A673 (cell line): ENCODE results near the gene TBC1D16. TPM values are rescaled to one million over a fixed set of nuclear protein-coding genes. Genes with fewer than 3 reads are reported as not detected.

Experiments
- BruUV-seq: library from RNA; stranded (reverse); fragments of 400-500 nt; replicated peaks from 2 replicates; lab custom pipeline; 2021; lab: Mats Ljungman, UMichigan
- CTCF ChIA-PET: fragments of 300-600 bp; sonication (Branson Sonifier 250); formaldehyde crosslinking; loops from one replicate; lab custom pipeline; 2022; ENCODE audit warnings: antibody characterized with exemption; lab: Charles Lee
- POLR2A ChIA-PET: fragments of 300-600 bp; sonication (Branson Sonifier 250); formaldehyde crosslinking; loops from one replicate; lab custom pipeline; 2022; ENCODE audit warnings: antibody characterized with exemption; ENCODE audit not compliant: low non-redundant PET; lab: Charles Lee
- DNase-seq: peaks from one replicate; pipeline ENCODE4 v3.0.0-alpha.2; 2015; ENCODE audit warnings: low spot score
- H3K27ac ChIP-seq: fragments of 200-600 bp; sonication (generic); 2 replicates; pipeline ENCODE4 v1.5.1; 2016; ENCODE audit warnings: mixed run types, low read depth, mild to moderate bottlenecking, mixed read lengths, antibody characterized with exemption, low read length; ENCODE audit not compliant: poor library complexity, severe bottlenecking
- H3K27me3 ChIP-seq: fragments of 200-600 bp; sonication (generic); replicated peaks from 2 replicates; pipeline ENCODE4 v1.6.1; 2017; ENCODE audit warnings: mixed run types, low read depth, mild to moderate bottlenecking, mixed read lengths, antibody characterized with exemption, low read length; ENCODE audit not compliant: insufficient read depth, poor library complexity
- H3K36me3 ChIP-seq: fragments of 200-600 bp; sonication (generic); 2 replicates; pipeline ENCODE4 v1.6.1; 2016; ENCODE audit warnings: mixed run types, mild to moderate bottlenecking, mixed read lengths, antibody characterized with exemption, low read length; ENCODE audit not compliant: insufficient read depth, poor library complexity, severe bottlenecking
- H3K4me1 ChIP-seq: fragments of 200-600 bp; sonication (generic); 2 replicates; pipeline ENCODE4 v1.6.1; 2017; ENCODE audit warnings: mixed run types, mild to moderate bottlenecking, mixed read lengths, antibody characterized with exemption, low read length; ENCODE audit not compliant: insufficient read depth, poor library complexity, severe bottlenecking
- H3K4me3 ChIP-seq: fragments of 200-600 bp; sonication (generic); 2 replicates; pipeline ENCODE4 v1.5.1; 2016; ENCODE audit warnings: low read depth, mixed run types, mild to moderate bottlenecking, mixed read lengths, low read length; ENCODE audit not compliant: poor library complexity, severe bottlenecking
- H3K9me3 ChIP-seq: fragments of 200-600 bp; sonication (generic); 2 replicates; pipeline ENCODE4 v1.6.1; 2016; ENCODE audit warnings: mixed run types, low read depth, mild to moderate bottlenecking, mixed read lengths, antibody characterized with exemption, low read length; ENCODE audit not compliant: poor library complexity, severe bottlenecking
- EZH2 ChIP-seq: fragments of 200-600 bp; sonication (generic); IDR thresholded peaks from 2 replicates; pipeline ENCODE4 v1.6.1; 2017; ENCODE audit warnings: borderline replicate concordance, low read depth, mild to moderate bottlenecking, mixed read lengths, antibody characterized with exemption, low read length; ENCODE audit not compliant: poor library complexity, severe bottlenecking
- intact Hi-C: fragments of 100-400 bp; cut with micrococcal nuclease; formaldehyde crosslinking; loops from one replicate; pipeline ENCODE4 v1.10.0; 2022; ENCODE audit not compliant: unreplicated experiment
- total RNA-seq: library from RNA; stranded (reverse); gene quantifications from 2 replicates; pipeline ENCODE4 v1.2.3, GENCODE V29; 2021
- TF ChIP-seq, protein P1 (sequence below): fragments of 300-800, 200-600 bp; sonication (generic); conservative IDR thresholded peaks from 2 replicates; pipeline ENCODE4 v1.5.1; 2017; ENCODE audit warnings: low read depth, mild to moderate bottlenecking, antibody characterized with exemption, low read length, moderate library complexity, mixed read lengths

Gene TBC1D16
- total RNA-seq, 1 experiment from 2014 or later, result 49.1 TPM

DNA sequence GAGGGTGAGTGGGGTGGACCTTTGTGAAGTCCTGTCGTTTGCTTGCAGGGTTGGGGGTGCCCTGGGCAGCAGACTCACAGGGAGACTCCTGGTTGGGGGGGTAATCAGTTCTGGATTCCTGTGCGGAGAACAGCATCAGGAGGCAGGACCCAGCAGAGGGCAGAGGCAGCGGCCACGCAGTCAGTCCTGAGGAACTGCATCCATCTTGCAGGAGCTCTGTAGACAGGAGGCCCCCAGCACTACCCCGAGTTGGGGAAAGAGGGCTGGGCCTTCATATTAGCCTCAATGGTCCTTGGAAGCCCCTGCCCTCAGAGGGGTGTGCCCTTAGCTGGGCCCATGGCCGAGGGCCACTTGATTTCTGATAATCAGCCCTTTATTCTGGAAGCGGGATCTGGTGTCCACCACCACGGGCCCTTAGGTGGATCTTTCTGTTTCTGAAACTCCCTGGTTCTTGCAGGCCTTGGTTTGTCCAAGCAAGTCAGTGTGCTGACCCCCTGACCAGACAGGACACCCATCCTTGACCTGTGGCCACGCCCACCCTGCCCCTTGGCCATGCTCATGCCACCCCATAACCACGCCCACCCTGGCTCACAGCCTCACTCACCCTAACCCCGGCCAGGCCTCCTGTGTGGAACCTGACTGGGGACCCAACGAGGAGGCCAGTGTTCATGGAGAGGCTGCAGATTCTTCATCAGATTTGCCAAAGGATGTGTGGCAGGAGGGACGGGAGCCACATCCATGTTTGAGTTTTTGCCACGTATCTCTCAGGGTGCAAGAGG is 122.9 kb downstream of the TBC1D16 start:
- Histone ChIP-seq H3K27ac (no peak overlapping the region), H3K36me3 (no peaks in the 10 kb centered on the region), H3K27me3 (no peaks in the 10 kb centered on the region), H3K4me3 (no peak overlapping the region), H3K9me3 (no peaks in the 10 kb centered on the region), H3K4me1 (peaks cover 7% of the 10 kb centered on the region)
- no TSS peak for BruUV-seq
- CTCF ChIA-PET, result no interaction called here
- TF ChIP-seq, protein P1, sequence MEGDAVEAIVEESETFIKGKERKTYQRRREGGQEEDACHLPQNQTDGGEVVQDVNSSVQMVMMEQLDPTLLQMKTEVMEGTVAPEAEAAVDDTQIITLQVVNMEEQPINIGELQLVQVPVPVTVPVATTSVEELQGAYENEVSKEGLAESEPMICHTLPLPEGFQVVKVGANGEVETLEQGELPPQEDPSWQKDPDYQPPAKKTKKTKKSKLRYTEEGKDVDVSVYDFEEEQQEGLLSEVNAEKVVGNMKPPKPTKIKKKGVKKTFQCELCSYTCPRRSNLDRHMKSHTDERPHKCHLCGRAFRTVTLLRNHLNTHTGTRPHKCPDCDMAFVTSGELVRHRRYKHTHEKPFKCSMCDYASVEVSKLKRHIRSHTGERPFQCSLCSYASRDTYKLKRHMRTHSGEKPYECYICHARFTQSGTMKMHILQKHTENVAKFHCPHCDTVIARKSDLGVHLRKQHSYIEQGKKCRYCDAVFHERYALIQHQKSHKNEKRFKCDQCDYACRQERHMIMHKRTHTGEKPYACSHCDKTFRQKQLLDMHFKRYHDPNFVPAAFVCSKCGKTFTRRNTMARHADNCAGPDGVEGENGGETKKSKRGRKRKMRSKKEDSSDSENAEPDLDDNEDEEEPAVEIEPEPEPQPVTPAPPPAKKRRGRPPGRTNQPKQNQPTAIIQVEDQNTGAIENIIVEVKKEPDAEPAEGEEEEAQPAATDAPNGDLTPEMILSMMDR, result no peak
- no peak for TF ChIP-seq EZH2
- no peak for DNase-seq
- POLR2A ChIA-PET, result no interaction called here
- intact Hi-C loops, result no loop called here

DNA sequence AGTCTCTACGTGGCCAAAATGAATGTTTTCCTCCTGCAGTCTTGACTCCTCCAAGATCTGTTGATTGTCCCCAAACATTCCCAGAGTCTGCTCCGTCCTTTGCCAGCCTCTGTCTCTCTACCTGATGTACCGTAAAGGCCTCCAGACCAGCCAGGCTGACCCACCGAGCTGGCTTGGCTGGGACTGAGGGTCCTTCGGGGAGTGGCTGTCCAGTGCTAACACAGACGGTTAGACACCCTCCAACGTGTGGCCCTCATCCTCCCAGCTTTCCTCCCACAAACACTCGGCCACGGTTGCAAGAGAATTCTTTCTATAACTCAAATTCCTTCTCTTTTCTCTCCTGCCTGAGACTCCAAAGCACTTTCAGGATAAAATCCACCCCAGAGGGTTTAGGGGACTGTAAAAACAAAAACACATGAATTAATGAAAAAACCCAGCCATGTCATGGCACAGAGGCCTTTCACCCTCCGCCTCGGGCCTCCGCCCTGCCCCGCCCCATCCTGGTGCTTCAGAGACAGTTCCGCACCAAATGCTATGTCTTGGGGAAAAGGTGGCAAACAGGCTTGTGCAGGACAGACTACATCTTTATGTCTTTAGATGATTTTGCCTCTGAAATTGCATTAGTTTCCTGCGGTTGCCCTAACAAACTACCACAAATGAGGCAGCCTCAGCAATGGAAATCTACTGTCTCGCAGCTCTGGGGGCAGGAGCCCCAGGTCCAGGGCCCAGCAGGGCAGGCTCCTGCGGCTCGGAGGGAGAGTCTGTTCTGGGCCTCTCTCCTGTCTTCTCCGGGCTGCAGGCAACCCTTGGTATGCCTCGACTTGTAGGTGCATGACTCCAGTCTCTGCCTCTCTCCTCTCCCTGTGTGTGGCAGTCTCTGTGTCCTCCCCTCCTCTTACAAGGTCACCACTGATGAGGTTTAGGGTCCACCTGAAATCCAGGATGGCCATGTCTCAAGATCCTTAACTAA is 124.0 kb downstream of the TBC1D16 start:
- peaks cover 12% of the 10 kb centered on the region for H3K4me1 ChIP-seq
- CTCF ChIA-PET, result no interaction called here
- BruUV-seq, result no TSS peak

DNA sequence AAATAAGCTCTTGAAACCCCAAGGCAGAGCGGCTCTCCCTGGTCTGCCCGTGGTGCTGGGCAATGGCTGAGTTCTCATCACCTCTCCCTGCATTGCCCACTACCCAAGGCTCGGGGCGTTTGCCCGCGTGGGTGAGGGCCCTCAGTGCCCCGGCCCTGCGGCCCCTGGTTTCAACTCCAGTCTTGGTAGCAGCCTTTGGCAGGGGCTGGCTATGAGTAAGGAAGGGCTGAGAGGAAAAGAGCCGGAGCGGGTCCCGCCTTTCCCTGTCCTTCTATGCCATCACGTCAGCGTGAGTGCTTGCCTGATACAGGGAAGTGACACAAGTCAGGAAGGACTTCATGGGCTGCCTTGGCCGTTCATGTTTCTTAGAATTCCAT is 124.7 kb downstream of the TBC1D16 start:
- no peaks in the 10 kb centered on the region for H3K36me3 ChIP-seq

More for the DNA sequence above, 124.0 kb downstream of the TBC1D16 start:
- H3K27me3 ChIP-seq, result no peaks in the 10 kb centered on the region
- no peak for TF ChIP-seq EZH2
- TF ChIP-seq, protein P1, result no peak
- POLR2A ChIA-PET, result no interaction called here
- DNase-seq, result no peak
- H3K36me3 ChIP-seq, result no peaks in the 10 kb centered on the region
- no peak overlapping the region for H3K27ac ChIP-seq
- intact Hi-C loops, result no loop called here
- no peaks in the 10 kb centered on the region for H3K9me3 ChIP-seq
- H3K4me3 ChIP-seq, result no peak overlapping the region

More for the DNA sequence above, 124.7 kb downstream of the TBC1D16 start:
- TF ChIP-seq, protein P1, result no peak
- TF ChIP-seq EZH2, result no peak
- ChIA-PET POLR2A (no interaction called here), CTCF (no interaction called here)
- no TSS peak for BruUV-seq
- H3K4me1 ChIP-seq, result peaks cover 12% of the 10 kb centered on the region
- DNase-seq, result no peak
- intact Hi-C loops, result no loop called here
- no peak overlapping the region for H3K4me3 ChIP-seq
- no peak overlapping the region for H3K27ac ChIP-seq
- H3K27me3 ChIP-seq, result no peaks in the 10 kb centered on the region
- H3K9me3 ChIP-seq, result no peaks in the 10 kb centered on the region
